GM12864 (cell line): ENCODE data around the gene C20orf141.
"Not testable (repeated sequence)": the region's sequence is repeated elsewhere in the genome, so short reads cannot be mapped to it uniquely, and the experiment has no call there.

Experiments used
- DNase-seq: peaks from one replicate; pipeline ENCODE4 v3.0.0-alpha.2; 2011; ENCODE audit warnings: low read depth
- H3K4me3 ChIP-seq: 2 replicates; pipeline ENCODE4 v1.5.1; 2011; ENCODE audit warnings: mild to moderate bottlenecking, low read depth, low read length, control low read depth
- CTCF ChIP-seq: IDR thresholded peaks from 2 replicates; pipeline ENCODE4 v1.5.1; 2011; ENCODE audit warnings: low read depth, mild to moderate bottlenecking, moderate library complexity, low read length, control low read depth, inconsistent platforms; ENCODE audit errors: missing control alignments

C20orf141 gene

GRCh38 chr20:2805689-2806350 lies 9.0 kb upstream of the C20orf141 start:
- H3K4me3 ChIP-seq = no peak overlapping the region
- TF ChIP-seq CTCF = no peak
- no peak for DNase-seq

GRCh38 chr20:2806351-2806701 lies 8.5 kb upstream of the C20orf141 start:
- no peak for TF ChIP-seq CTCF
- H3K4me3 ChIP-seq = no peak overlapping the region
- DNase-seq = no peak

GRCh38 chr20:2807019-2807418 lies 7.8 kb upstream of the C20orf141 start:
- H3K4me3 ChIP-seq = no peak overlapping the region
- DNase-seq = no peak
- TF ChIP-seq CTCF = no peak

- not testable (repeated sequence) for DNase-seq, H3K4me3 ChIP-seq
Measured at GRCh38 chr20:2807929-2808328, 6.9 kb upstream of the C20orf141 start.

GRCh38 chr20:2809690-2810089 lies 5.1 kb upstream of the C20orf141 start:
- TF ChIP-seq CTCF = no peak
- no peak for DNase-seq
- no peak overlapping the region for H3K4me3 ChIP-seq

- TF ChIP-seq CTCF = no peak
- no peak overlapping the region for H3K4me3 ChIP-seq
- no peak for DNase-seq
Measured at GRCh38 chr20:2812189-2812588, 2.6 kb upstream of the C20orf141 start.

- TF ChIP-seq CTCF = no peak
- no peak overlapping the region for H3K4me3 ChIP-seq
- DNase-seq = no peak
Measured at GRCh38 chr20:2814076-2814475, 711 bp upstream of the C20orf141 start.
